22Rv1 (cell line): ENCODE data around the gene XKR8.

Source experiments
- H3K27ac ChIP-seq: fragments of 450-650 bp; 2 replicates; pipeline ENCODE4 v1.5.1; 2017
- CTCF ChIP-seq: fragments of 450-650 bp; IDR thresholded peaks from 2 replicates; pipeline ENCODE4 v1.5.1; 2017; ENCODE audit warnings: mild to moderate bottlenecking
- ZFX ChIP-seq: fragments of 450-650 bp; IDR thresholded peaks from 2 replicates; pipeline ENCODE4 v1.6.1; 2017; ENCODE audit warnings: antibody characterized with exemption, borderline replicate concordance

The XKR8 gene

GRCh38 chr1:27956761-27957160, 3.0 kb upstream of the XKR8 start:
- no peak overlapping the region for H3K27ac ChIP-seq
- TF ChIP-seq CTCF (no peak), ZFX (no peak)

- no peak overlapping the region for H3K27ac ChIP-seq
- no peak for TF ChIP-seq ZFX
- TF ChIP-seq CTCF = no peak
These were observed 2.1 kb upstream of the XKR8 start for GRCh38 chr1:27957655-27958054.

- TF ChIP-seq ZFX (no peak), CTCF (no peak)
- no peak overlapping the region for H3K27ac ChIP-seq
These were observed 1.3 kb upstream of the XKR8 start for GRCh38 chr1:27958513-27958912.

- peak overlapping the region; percentile 76 for H3K27ac ChIP-seq
- TF ChIP-seq ZFX (no peak), CTCF (no peak)
These were observed 1.2 kb downstream of the XKR8 start for GRCh38 chr1:27960762-27961645.

- no peak overlapping the region for H3K27ac ChIP-seq
- TF ChIP-seq ZFX (no peak), CTCF (no peak)
These were observed 2.0 kb downstream of the XKR8 start for GRCh38 chr1:27961646-27962221.

GRCh38 chr1:27963393-27963792, 3.6 kb downstream of the XKR8 start:
- no peak overlapping the region for H3K27ac ChIP-seq
- no peak for TF ChIP-seq CTCF
- no peak for TF ChIP-seq ZFX

GRCh38 chr1:27966402-27967105, 6.8 kb downstream of the XKR8 start:
- TF ChIP-seq ZFX (no peak), CTCF (no peak)
- no peak overlapping the region for H3K27ac ChIP-seq
